Measurements from ENCODE around the gene EIF1.

DNA sequence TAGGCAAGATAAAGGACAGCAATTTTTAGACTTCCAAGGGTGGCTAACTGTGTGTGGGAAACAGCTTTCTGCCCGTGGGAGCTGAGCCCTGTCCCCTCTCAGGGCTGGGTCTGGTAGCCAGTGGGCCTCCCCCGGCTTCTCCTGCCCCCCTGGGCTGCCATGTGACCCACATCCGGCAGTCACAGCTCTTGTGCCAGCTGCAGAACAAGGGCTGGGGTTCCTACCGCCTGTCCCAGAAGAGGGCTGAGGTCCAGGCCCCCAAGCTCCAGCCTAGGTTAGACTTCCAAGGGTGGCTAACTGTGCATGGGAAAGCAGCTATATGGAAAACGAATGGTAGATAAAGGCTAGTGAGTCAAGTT is 29.6 kb downstream of the EIF1 start:
- TF ChIP-seq PPARA (CRISPR knock-in tag; IDR thresholded peaks at IDR 0.05; ENCODE audit: borderline replicate concordance) (no peak), TSHZ2 (CRISPR knock-in tag; IDR thresholded peaks at IDR 0.05) (no peak), ZC3H10 (CRISPR knock-in tag; IDR thresholded peaks at IDR 0.05) (no peak)

Measured in SK-N-SH treated with all-trans-retinoic acid at 6 μM for 48 hours (cell line).